CD4-positive, alpha-beta T cell treated with Interleukin-15 for 1 hour (primary cell): ENCODE results near the gene CELSR3.
A peak's percentile ranks its signal among the peaks of the same experiment; 100 is the strongest.

ENCODE experiments used
- DNase-seq: peaks from one replicate; pipeline ENCODE4 v3.0.0-alpha.2; 2020

Gene CELSR3

GRCh38 chr3:48656841-48657281 lies 5.8 kb downstream of the CELSR3 start:
- DNase-seq, result peak; percentile 25

- DNase-seq, result peak; percentile 85
Measured at GRCh38 chr3:48656061-48656840, 6.4 kb downstream of the CELSR3 start.

- peak; percentile 39 for DNase-seq
Measured at GRCh38 chr3:48655606-48656005, 7.1 kb downstream of the CELSR3 start.

GRCh38 chr3:48655063-48655462 lies 7.6 kb downstream of the CELSR3 start:
- DNase-seq, result no peak

- no peak for DNase-seq
Measured at GRCh38 chr3:48652923-48653715, 9.6 kb downstream of the CELSR3 start.

- DNase-seq, result no peak
Measured at GRCh38 chr3:48651771-48652170, 10.9 kb downstream of the CELSR3 start.

GRCh38 chr3:48650723-48651122 lies 12.0 kb downstream of the CELSR3 start:
- DNase-seq, result no peak

- no peak for DNase-seq
Measured at GRCh38 chr3:48648188-48648850, 14.4 kb downstream of the CELSR3 start.

- DNase-seq, result no peak
Measured at GRCh38 chr3:48647714-48648113, 15.0 kb downstream of the CELSR3 start.

- DNase-seq, result no peak
Measured at GRCh38 chr3:48644898-48645760, 17.6 kb downstream of the CELSR3 start.

- DNase-seq, result no peak
Measured at GRCh38 chr3:48642605-48643004, 20.1 kb downstream of the CELSR3 start.

- DNase-seq, result no peak
Measured at GRCh38 chr3:48641396-48641795, 21.3 kb downstream of the CELSR3 start.

GRCh38 chr3:48639944-48640606 lies 22.6 kb downstream of the CELSR3 start:
- no peak for DNase-seq

- no peak for DNase-seq
Measured at GRCh38 chr3:48637305-48637704, 25.4 kb downstream of the CELSR3 start.

GRCh38 chr3:48636149-48636655 lies 26.5 kb downstream of the CELSR3 start:
- DNase-seq, result no peak

GRCh38 chr3:48635222-48636021 lies 27.3 kb downstream of the CELSR3 start, which contains the start of gene SLC26A6:
TSS of gene SLC26A6 (minus strand) at chr3:48635461. CDS start at chr3:48635393, 68 bp downstream.
- peak; percentile 91 for DNase-seq

- no peak for DNase-seq
Measured at GRCh38 chr3:48634661-48635221, 27.9 kb downstream of the CELSR3 start.

- DNase-seq, result no peak
Measured at GRCh38 chr3:48633743-48634142, 28.9 kb downstream of the CELSR3 start.

- no peak for DNase-seq
Measured at GRCh38 chr3:48633256-48633655, 29.4 kb downstream of the CELSR3 start.
